A673 (cell line): ENCODE results near the gene MPO.

Source experiments
- EZH2 ChIP-seq: fragments of 200-600 bp; sonication (generic); IDR thresholded peaks from 2 replicates; pipeline ENCODE4 v1.6.1; 2017; ENCODE audit warnings: borderline replicate concordance, low read depth, mild to moderate bottlenecking, mixed read lengths, antibody characterized with exemption, low read length; ENCODE audit not compliant: poor library complexity, severe bottlenecking
- TF ChIP-seq, protein P1 (sequence below): fragments of 300-800, 200-600 bp; sonication (generic); conservative IDR thresholded peaks from 2 replicates; pipeline ENCODE4 v1.5.1; 2017; ENCODE audit warnings: low read depth, mild to moderate bottlenecking, antibody characterized with exemption, low read length, moderate library complexity, mixed read lengths

GRCh38 chr17:58280480-58281217 is at the start of gene MPO:
- TF ChIP-seq, protein P1, sequence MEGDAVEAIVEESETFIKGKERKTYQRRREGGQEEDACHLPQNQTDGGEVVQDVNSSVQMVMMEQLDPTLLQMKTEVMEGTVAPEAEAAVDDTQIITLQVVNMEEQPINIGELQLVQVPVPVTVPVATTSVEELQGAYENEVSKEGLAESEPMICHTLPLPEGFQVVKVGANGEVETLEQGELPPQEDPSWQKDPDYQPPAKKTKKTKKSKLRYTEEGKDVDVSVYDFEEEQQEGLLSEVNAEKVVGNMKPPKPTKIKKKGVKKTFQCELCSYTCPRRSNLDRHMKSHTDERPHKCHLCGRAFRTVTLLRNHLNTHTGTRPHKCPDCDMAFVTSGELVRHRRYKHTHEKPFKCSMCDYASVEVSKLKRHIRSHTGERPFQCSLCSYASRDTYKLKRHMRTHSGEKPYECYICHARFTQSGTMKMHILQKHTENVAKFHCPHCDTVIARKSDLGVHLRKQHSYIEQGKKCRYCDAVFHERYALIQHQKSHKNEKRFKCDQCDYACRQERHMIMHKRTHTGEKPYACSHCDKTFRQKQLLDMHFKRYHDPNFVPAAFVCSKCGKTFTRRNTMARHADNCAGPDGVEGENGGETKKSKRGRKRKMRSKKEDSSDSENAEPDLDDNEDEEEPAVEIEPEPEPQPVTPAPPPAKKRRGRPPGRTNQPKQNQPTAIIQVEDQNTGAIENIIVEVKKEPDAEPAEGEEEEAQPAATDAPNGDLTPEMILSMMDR: no peak
- TF ChIP-seq EZH2: no peak
